K562 (cell line): ENCODE data around the gene HRH1. TPM values are rescaled to one million over a fixed set of nuclear protein-coding genes. Genes with fewer than 3 reads are reported as not detected.

Source experiments
- BRD4 ChIP-seq: fragments of 200-600 bp; sonication (generic); IDR thresholded peaks from 2 replicates; pipeline ENCODE4 v1.6.1; 2017; ENCODE audit warnings: inconsistent platforms
- CHCHD3 ChIP-seq: fragments of 250-450 bp; sonication (Bioruptor Pico); IDR thresholded peaks from 2 replicates; pipeline ENCODE4 v2.1.2; 2022; ENCODE audit warnings: mild to moderate bottlenecking
- CTCFL ChIP-seq: IDR thresholded peaks from 2 replicates; pipeline ENCODE4 v1.6.1; 2011; ENCODE audit warnings: borderline replicate concordance, low read depth, mild to moderate bottlenecking, moderate library complexity, low read length; ENCODE audit not compliant: insufficient read depth, poor library complexity, severe bottlenecking
- GATA2 ChIP-seq: sonication (generic); formaldehyde crosslinking; IDR thresholded peaks from 2 replicates; pipeline ENCODE4 v1.4.0; 2020; ENCODE audit warnings: mild to moderate bottlenecking, missing genetic modification reagents
- GTF2A2 ChIP-seq: IDR thresholded peaks from 2 replicates; pipeline ENCODE4 v1.6.1; 2016; ENCODE audit warnings: mild to moderate bottlenecking, missing genetic modification characterization, missing compliant biosample characterization
- HOMEZ ChIP-seq: fragments of 250-450 bp; sonication (Bioruptor Pico); IDR thresholded peaks from 2 replicates; pipeline ENCODE4 v1.4.0; 2020; ENCODE audit warnings: mild to moderate bottlenecking, moderate library complexity
- KAT2B ChIP-seq: IDR thresholded peaks from one replicate; pipeline ENCODE4 v1.6.1; 2012; ENCODE audit warnings: low read depth, mild to moderate bottlenecking, control low read depth, inconsistent platforms, low read length, moderate library complexity
- MCM2 ChIP-seq: fragments of 450-650 bp; IDR thresholded peaks from 2 replicates; pipeline ENCODE4 v1.6.1; 2017; ENCODE audit warnings: low read depth, mild to moderate bottlenecking
- MCM7 ChIP-seq, 2 experiments: fragments of 450-650 bp; IDR thresholded peaks; 2 replicates each; pipeline ENCODE4 v1.6.1; 2016 to 2018
- NFRKB ChIP-seq: fragments of 450-650 bp; IDR thresholded peaks from 2 replicates; pipeline ENCODE4 v1.6.1; 2016; ENCODE audit warnings: low read depth
- PKNOX1 ChIP-seq: fragments of 450-650 bp; IDR thresholded peaks from 2 replicates; pipeline ENCODE4 v1.6.1; 2016
- POLR3G ChIP-seq: IDR thresholded peaks from 2 replicates; pipeline ENCODE4 v1.6.1; 2011; ENCODE audit not compliant: insufficient read length, insufficient replicate concordance; ENCODE audit errors: extremely low read depth
- ZNF133 ChIP-seq: fragments of 250-450 bp; sonication (Bioruptor Pico); IDR thresholded peaks from 2 replicates; pipeline ENCODE4 v1.4.0; 2020; ENCODE audit warnings: mild to moderate bottlenecking
- ZNF318 ChIP-seq, 2 experiments: fragments of 450-650 bp; IDR thresholded peaks; 2 replicates each; pipeline ENCODE4 v1.6.1; 2016; ENCODE audit warnings: mild to moderate bottlenecking in 2 of 2, borderline replicate concordance in 1 of 2, low read depth in 1 of 2, moderate library complexity in 1 of 2
- polyA plus RNA-seq, 8 experiments: library from polyadenylated mRNA; depleted of rRNA in 4 of 8; stranded (reverse) in 5 of 8; unstranded in 3 of 8; fragments of >200 nt; fragmentation: Nextera tagmentation in 2 of 8; fragmentation: Illumina TruSeq in 1 of 8; extraction: Ambion mirVana in 2 of 8; extraction: Trizol in 1 of 8; gene quantifications; 2 replicates each; pipeline versions ENCODE4 v1.2.1 to v1.2.3, GENCODE V29; 2011 to 2014; ENCODE audit warnings: inconsistent platforms in 1 of 8, missing spikeins in 1 of 8
- total RNA-seq, 7 experiments: library from RNA; depleted of rRNA in 6 of 7; stranded (reverse); fragments of >200 nt in 6 of 7; fragmentation: Illumina TruSeq in 2 of 7; extraction: Trizol in 2 of 7; gene quantifications; 2 replicates each; pipeline versions ENCODE4 v1.2.1 to v1.2.3, GENCODE V29; 2011 to 2021; ENCODE audit warnings: low replicate concordance in 1 of 7

HRH1 gene
- total and polyA plus RNA-seq, 9 of the 15 experiments (the other 6 are each of a cell fraction or from before 2014, with no cell fraction given) = 0.03 to 0.15 (median 0.06) TPM; not detected in 1

- no peak for TF ChIP-seq ZNF318 (IDR thresholded peaks at IDR 0.05; ENCODE audit: borderline replicate concordance in 1 of 2, low read depth in 1 of 2)
- no peak for TF ChIP-seq POLR3G
- TF ChIP-seq GATA2 (CRISPR knock-in tag) = no peak
- TF ChIP-seq KAT2B = no peak
- TF ChIP-seq MCM2 = no peak
- no peak for TF ChIP-seq HOMEZ (CRISPR knock-in tag)
- no peak for TF ChIP-seq GTF2A2 (tag)
- no peak for TF ChIP-seq ZNF133 (CRISPR knock-in tag)
- no peak for TF ChIP-seq CHCHD3 (CRISPR knock-in tag)
- TF ChIP-seq PKNOX1 = peak; percentile 43; the same call in 1 of the 2 replicates
- no peak for TF ChIP-seq BRD4
- no peak for TF ChIP-seq MCM7 (IDR thresholded peaks at IDR 0.05)
- no peak for TF ChIP-seq CTCFL
- TF ChIP-seq NFRKB = no peak; the same call in none of the 2 replicates
These were observed 134.7 kb downstream of the HRH1 start (continued) for GRCh38 chr3:11288786-11289637.
